Stimulated activated CD8-positive, alpha-beta memory T cell treated with anti-CD3 and anti-CD28 coated beads, Interleukin-15, amount 100 ng/mL, for 24 hours (primary cell): ENCODE results near the gene DOCK3.

Experiments
- DNase-seq: peaks from one replicate; pipeline ENCODE4 v3.0.0-alpha.2; 2020; ENCODE audit warnings: low read depth

DOCK3 gene

GRCh38 chr3:51408021-51408420 lies 733.3 kb downstream of the DOCK3 start:
- DNase-seq = no peak

DNA sequence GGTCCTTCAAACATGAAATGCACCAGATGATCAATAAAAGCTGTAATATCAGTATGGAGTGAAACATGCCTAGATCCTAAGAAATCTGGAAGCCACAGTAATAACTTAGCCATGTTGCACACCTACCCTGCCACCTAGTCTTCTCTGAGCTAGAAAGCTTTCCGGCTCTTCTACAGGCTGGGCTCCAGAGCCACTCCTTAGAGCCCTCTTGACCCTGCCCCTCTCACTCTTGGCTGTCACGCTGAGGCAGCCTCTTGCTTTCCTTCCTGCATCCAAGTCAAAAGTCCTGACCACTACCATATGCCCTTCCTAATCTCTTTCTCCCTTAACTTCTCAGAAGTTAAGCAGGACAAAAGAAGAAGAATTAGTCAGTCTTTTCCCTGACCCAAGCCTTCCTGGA lies 734.1 kb downstream of the DOCK3 start:
- no peak for DNase-seq

DNA sequence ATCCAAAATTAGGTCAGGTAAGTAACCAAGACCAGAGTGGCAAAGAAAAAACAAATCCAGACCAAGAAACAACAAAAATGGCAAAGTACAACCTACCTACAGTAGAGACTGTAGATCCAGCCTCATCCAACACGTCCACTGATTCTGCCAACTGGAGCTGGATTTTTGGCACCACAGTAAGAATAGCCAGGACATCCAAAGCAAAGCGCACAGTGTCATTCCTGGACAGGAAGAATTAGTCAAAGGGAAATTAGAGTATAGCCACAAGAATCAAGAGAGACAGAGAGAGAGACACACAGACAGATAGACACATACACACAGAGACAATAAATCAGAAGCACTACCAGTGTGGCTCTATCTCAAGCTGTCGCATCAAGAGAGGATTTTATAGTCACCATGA lies 747.5 kb downstream of the DOCK3 start:
- no peak for DNase-seq

DNA sequence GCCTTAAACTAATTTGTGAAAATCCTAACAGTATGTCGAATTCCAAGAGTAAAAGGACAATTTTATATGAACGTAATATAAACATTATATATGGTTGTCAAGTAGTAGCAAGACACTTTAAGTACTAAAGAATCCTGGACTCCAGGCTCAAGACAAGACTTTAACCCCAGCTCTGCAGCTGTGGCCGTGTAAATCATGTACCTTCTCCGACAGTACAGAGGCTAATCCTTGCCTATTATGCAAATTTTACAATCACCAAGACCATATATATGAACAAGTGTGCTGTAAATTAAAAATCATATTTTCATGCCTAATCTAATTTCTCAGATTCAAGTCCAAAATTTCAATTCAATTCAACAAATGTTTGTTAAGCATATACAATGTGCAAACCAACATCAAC lies 752.2 kb downstream of the DOCK3 start:
- no peak for DNase-seq

- DNase-seq = no peak
Observed at GRCh38 chr3:51429138-51429537, 754.4 kb downstream of the DOCK3 start.
